Activated CD8-positive, alpha-beta T cell treated with anti-CD3 and anti-CD28 coated beads for 36 hours (primary cell): ENCODE data around the gene KRTAP10-3. TPM values are rescaled to one million over a fixed set of nuclear protein-coding genes. Genes with fewer than 3 reads are reported as not detected.
"Not testable (repeated sequence)": the region's sequence is repeated elsewhere in the genome, so short reads cannot be mapped to it uniquely, and the experiment has no call there.

Source experiments
- ATAC-seq: fragments of 200-7000 bp; cut with Tn5 transposase; one replicate; pipeline ENCODE4 v1.10.0; 2021; ENCODE audit warnings: mild to moderate bottlenecking, moderate library complexity
- CTCF ChIA-PET: fragments of 350-600 bp; sonication (Branson Sonifier 250); formaldehyde crosslinking; loops from one replicate; lab custom pipeline; 2021; ENCODE audit warnings: antibody characterized with exemption; lab: Charles Lee
- POLR2A ChIA-PET: fragments of 350-600 bp; sonication (Branson Sonifier 250); formaldehyde crosslinking; loops from one replicate; lab custom pipeline; 2021; ENCODE audit warnings: antibody characterized with exemption; lab: Charles Lee
- DNase-seq: peaks from one replicate; pipeline ENCODE4 v3.0.0-alpha.2; 2020
- H3K27ac Mint-ChIP-seq: one replicate; pipeline ENCODE4 v1.8.0; 2021; ENCODE audit warnings: mild to moderate bottlenecking, mixed read lengths
- H3K27me3 Mint-ChIP-seq: one replicate; pipeline ENCODE4 v1.8.0; 2021; ENCODE audit warnings: mixed read lengths
- H3K36me3 Mint-ChIP-seq: one replicate; pipeline ENCODE4 v1.8.0; 2021; ENCODE audit warnings: low read depth, mixed read lengths
- H3K4me1 Mint-ChIP-seq: one replicate; pipeline ENCODE4 v1.8.0; 2021; ENCODE audit warnings: low read depth, mixed read lengths
- H3K4me3 Mint-ChIP-seq: one replicate; pipeline ENCODE4 v1.8.0; 2021; ENCODE audit warnings: mild to moderate bottlenecking, moderate library complexity, mixed read lengths
- H3K9me3 Mint-ChIP-seq: one replicate; pipeline ENCODE4 v1.8.0; 2021; ENCODE audit warnings: mixed read lengths
- intact Hi-C: fragments of 100-400 bp; cut with micrococcal nuclease; formaldehyde crosslinking; loops from one replicate; pipeline ENCODE4 v1.10.0; 2022
- total RNA-seq, 2 experiments: library from RNA; stranded (reverse); gene quantifications; one replicate each; pipeline ENCODE4 v1.2.3, GENCODE V29; 2021
- TF ChIP-seq, protein P1 (sequence below): fragments of 200-600 bp; IDR thresholded peaks from one replicate; pipeline ENCODE4 v1.8.0; 2022; ENCODE audit warnings: antibody characterized with exemption, mild to moderate bottlenecking

KRTAP10-3 gene
- total RNA-seq, 2 experiments from 2014 or later = not detected

DNA sequence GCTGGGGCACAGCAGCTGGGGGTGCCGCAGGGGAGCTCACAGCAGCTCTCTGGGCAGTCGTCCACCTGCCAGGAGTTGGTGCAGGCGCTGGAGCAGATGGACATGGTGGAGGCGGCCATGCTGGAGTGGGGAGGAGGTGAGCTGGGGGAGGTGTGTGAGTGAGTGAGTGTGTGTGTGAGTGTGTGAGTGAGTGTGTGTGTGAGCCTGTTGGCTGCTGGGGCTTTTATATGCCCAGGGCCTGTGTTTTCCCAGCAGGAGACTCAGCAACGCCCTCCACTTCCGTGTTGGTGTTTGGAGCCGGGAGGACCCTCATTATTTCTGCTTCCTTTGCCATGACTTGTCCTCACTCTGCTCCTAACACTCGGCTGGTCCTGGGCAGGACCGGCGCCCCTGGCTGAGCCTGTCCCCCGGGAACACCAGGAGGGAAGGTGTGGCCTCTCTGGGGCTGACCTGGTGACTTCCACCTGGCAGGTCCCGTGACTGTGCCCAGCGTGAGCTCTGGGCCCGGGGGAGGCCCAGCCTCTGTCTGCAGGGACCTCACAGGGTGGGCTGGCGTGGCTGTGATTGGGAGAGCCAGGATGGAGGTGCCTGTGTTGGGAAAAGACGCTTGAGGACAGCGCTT, 7.1 kb downstream of the KRTAP10-3 start, which contains the start of gene KRTAP10-2:
TSS of gene KRTAP10-2 (minus strand) at position 166 of the 622 bp plus-strand sequence. CDS start at position 119, 47 bp downstream.
- intact Hi-C loops = no loop called here
- peaks cover 18% of the 10 kb centered on the region for H3K9me3 Mint-ChIP-seq
- H3K27me3 Mint-ChIP-seq = no peaks in the 10 kb centered on the region
- no peak within 1 kb of the TSS for H3K27ac Mint-ChIP-seq
- ChIA-PET POLR2A (no interaction called here), CTCF (no interaction called here)
- peaks cover 13% of the 10 kb centered on the region for H3K36me3 Mint-ChIP-seq
- DNase-seq (no peak), ATAC-seq (no peak)
- no peak within 1 kb of the TSS for H3K4me3 Mint-ChIP-seq
- peaks cover 28% of the 10 kb centered on the region for H3K4me1 Mint-ChIP-seq
- TF ChIP-seq, protein P1, sequence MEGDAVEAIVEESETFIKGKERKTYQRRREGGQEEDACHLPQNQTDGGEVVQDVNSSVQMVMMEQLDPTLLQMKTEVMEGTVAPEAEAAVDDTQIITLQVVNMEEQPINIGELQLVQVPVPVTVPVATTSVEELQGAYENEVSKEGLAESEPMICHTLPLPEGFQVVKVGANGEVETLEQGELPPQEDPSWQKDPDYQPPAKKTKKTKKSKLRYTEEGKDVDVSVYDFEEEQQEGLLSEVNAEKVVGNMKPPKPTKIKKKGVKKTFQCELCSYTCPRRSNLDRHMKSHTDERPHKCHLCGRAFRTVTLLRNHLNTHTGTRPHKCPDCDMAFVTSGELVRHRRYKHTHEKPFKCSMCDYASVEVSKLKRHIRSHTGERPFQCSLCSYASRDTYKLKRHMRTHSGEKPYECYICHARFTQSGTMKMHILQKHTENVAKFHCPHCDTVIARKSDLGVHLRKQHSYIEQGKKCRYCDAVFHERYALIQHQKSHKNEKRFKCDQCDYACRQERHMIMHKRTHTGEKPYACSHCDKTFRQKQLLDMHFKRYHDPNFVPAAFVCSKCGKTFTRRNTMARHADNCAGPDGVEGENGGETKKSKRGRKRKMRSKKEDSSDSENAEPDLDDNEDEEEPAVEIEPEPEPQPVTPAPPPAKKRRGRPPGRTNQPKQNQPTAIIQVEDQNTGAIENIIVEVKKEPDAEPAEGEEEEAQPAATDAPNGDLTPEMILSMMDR = no peak

DNA sequence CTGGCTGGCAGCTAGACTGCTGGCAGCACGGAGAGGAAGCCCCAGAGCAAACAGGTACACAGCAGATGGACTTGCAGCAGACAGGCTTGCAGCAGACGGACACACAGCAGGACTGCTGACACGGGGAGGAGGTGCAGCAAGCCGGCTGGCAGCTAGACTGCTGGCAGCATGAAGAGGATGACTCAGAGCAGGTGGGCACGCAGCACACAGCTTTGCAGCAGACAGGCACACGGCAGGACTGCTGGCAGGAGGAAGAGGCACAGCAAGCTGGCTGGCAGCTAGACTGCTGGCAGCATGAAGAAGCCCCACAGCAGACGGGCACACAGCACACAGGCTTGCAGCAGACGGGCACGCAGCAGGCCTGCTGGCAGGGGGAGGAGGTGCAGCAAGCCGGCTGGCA, 7.8 kb downstream of the KRTAP10-3 start:
- Mint-ChIP-seq H3K27me3 (no peaks in the 10 kb centered on the region), H3K4me1 (peaks cover 28% of the 10 kb centered on the region), H3K27ac (no peak overlapping the region), H3K36me3 (peaks cover 13% of the 10 kb centered on the region), H3K4me3 (no peak overlapping the region), H3K9me3 (peaks cover 18% of the 10 kb centered on the region)
- POLR2A ChIA-PET = no interaction called here
- ATAC-seq = no peak
- TF ChIP-seq, protein P1 = no peak
- CTCF ChIA-PET = no interaction called here
- intact Hi-C loops = no loop called here
- DNase-seq = no peak

DNA sequence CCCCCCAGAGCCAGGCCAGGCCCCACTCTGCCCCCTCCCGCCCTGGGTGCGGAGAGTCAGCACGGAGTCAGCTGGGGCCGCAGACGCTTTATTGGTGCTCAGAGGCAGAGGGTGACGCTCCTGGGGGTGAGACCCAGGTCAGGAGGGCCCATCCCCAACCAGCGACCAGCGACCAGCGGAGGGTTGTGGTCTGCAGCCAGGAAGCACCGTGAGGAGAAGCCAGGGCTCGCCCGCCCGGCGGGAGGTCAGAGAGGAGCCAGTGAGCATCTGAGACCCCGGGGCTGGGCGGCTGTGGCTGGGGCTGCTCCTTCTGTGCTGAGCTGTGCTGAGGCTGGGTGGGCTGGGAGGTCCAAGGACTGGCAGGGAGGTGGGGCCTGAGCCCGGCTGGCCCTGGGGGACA, 8.3 kb downstream of the KRTAP10-3 start:
- H3K27ac Mint-ChIP-seq, H3K4me3 Mint-ChIP-seq, ATAC-seq, DNase-seq, POLR2A ChIA-PET, CTCF ChIA-PET, intact Hi-C loops, H3K27me3 Mint-ChIP-seq: not testable (repeated sequence)
- Mint-ChIP-seq H3K36me3 (peaks cover 18% of the 10 kb centered on the region), H3K9me3 (peaks cover 21% of the 10 kb centered on the region), H3K4me1 (peaks cover 28% of the 10 kb centered on the region)

DNA sequence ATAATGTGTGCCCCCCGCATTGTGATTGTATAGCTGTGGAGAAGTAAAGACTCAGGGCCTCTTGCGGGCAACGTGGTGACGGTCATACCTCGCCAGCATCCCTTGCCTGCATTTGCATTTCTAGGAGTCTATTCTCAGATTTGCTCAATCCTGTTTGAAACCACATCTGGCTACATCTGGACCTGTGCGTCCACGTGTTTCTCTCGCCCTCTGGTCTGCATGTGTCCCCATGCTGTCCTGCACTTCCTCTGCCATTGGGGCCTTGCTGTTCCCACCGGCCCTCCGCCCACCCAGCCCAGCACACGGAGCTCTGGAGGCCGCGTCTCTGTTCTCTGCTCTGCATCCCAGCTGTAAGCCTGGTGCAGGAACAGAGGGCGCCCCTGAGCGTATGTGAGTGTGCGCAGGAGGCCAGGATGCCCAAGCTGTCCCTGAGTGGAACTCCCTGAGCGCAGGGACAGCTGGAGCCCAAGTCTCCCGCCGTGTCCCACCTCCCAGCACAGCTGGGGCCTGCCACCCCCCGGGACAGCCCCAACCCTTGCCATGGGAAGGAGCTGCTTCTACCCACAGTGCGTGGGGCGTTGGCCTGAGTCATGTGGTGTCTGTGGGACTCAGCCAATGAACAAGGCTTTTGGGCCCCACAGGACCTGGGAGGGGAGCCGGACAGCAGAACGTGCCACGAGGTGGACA, 8.9 kb downstream of the KRTAP10-3 start:
- ChIA-PET CTCF (no interaction called here), POLR2A (no interaction called here)
- peaks cover 22% of the 10 kb centered on the region for H3K9me3 Mint-ChIP-seq
- H3K4me3 Mint-ChIP-seq = no peak overlapping the region
- intact Hi-C loops = no loop called here
- H3K4me1 Mint-ChIP-seq = peaks cover 28% of the 10 kb centered on the region
- ATAC-seq = no peak
- DNase-seq = no peak
- peaks cover 19% of the 10 kb centered on the region for H3K36me3 Mint-ChIP-seq
- TF ChIP-seq, protein P1 = no peak
- H3K27ac Mint-ChIP-seq = no peak overlapping the region
- no peaks in the 10 kb centered on the region for H3K27me3 Mint-ChIP-seq

DNA sequence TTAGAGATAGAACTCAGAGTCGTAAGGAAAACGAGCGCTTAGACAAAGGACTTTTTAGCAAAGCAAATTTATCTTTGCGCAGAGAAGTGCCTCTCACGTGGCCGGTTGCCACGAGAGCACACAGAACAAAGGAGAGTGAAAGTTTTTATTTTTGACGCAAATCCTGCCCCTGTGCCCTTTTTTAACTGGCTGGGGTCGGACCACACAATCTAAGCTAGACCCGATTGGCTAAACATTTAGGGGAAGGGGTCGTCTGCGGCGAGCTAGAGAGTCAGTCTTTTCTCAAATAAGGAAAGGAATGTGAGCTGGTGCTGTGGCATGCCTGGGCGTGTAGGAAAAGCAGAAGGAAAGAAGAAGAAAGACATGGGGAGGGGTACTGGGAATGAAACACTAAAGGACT, 9.7 kb downstream of the KRTAP10-3 start:
- ChIA-PET POLR2A (no interaction called here), CTCF (no interaction called here)
- H3K27ac Mint-ChIP-seq = no peak overlapping the region
- DNase-seq (no peak), ATAC-seq (no peak)
- H3K9me3 Mint-ChIP-seq = peaks cover 22% of the 10 kb centered on the region
- intact Hi-C loops = no loop called here
- peaks cover 19% of the 10 kb centered on the region for H3K36me3 Mint-ChIP-seq
- no peaks in the 10 kb centered on the region for H3K27me3 Mint-ChIP-seq
- no peak overlapping the region for H3K4me3 Mint-ChIP-seq
- peaks cover 28% of the 10 kb centered on the region for H3K4me1 Mint-ChIP-seq
- TF ChIP-seq, protein P1 = no peak
